Upper lobe of right lung (tissue), 1 donor: ENCODE data around the gene UBR4. TPM values are rescaled to one million over a fixed set of nuclear protein-coding genes. Genes with fewer than 3 reads are reported as not detected.
"Not testable (repeated sequence)": the region's sequence is repeated elsewhere in the genome, so short reads cannot be mapped to it uniquely, and the experiment has no call there.

Experiments used
- ATAC-seq: fragments of 200-7000 bp; cut with Tn5 transposase; one replicate; pipeline ENCODE4 v1.9.1; 2020; ENCODE audit warnings: mild to moderate bottlenecking, moderate library complexity
- DNase-seq: peaks from one replicate; pipeline ENCODE4 v3.0.0-alpha.2; 2020
- H3K27ac ChIP-seq: fragments of 200-600 bp; one replicate; pipeline ENCODE4 v1.8.0; 2022
- H3K27me3 ChIP-seq: fragments of 200-600 bp; one replicate; pipeline ENCODE4 v1.8.0; 2022; ENCODE audit warnings: mild to moderate bottlenecking
- H3K36me3 ChIP-seq: fragments of 200-600 bp; one replicate; pipeline ENCODE4 v1.8.0; 2022
- H3K4me1 ChIP-seq: fragments of 200-600 bp; one replicate; pipeline ENCODE4 v1.8.0; 2022
- H3K4me3 ChIP-seq: fragments of 200-600 bp; one replicate; pipeline ENCODE4 v1.8.0; 2022; ENCODE audit warnings: mild to moderate bottlenecking
- H3K9me3 ChIP-seq: fragments of 200-600 bp; one replicate; pipeline ENCODE4 v1.8.0; 2022
- intact Hi-C: fragments of 100-400 bp; cut with DNase I; formaldehyde crosslinking; loops from one replicate; pipeline ENCODE4 v1.11.0; 2022
- long read RNA-seq: library from polyadenylated mRNA; unstranded; transcript quantifications from one replicate; pipeline ENCODE4 v2.0.0, GENCODE V29; 2021
- total RNA-seq: library from RNA; stranded (reverse); fragmentation: NEBNext Ultra II Directional; extraction: Animal tissue kit (Norgen Biotek cat#: 25700); gene quantifications from one replicate; pipeline ENCODE4 v1.2.1, GENCODE V29; 2021
- TF ChIP-seq, protein P1 (sequence below): fragments of 200-600 bp; IDR thresholded peaks from one replicate; pipeline ENCODE4 v1.8.0; 2022; ENCODE audit warnings: antibody characterized with exemption
- donor health status: DM: no; HTN: yes; CAD: no; lungs with severe emphysema.

Gene UBR4
- total RNA-seq = 110 TPM
- long read RNA-seq, partial matches to known transcripts = 39 of 51 reads
- long read RNA-seq, other reads (novel, unspliced or antisense) = 8 of 51 reads

- Histone ChIP-seq H3K27ac (peak within 1 kb of the TSS; percentile 93), H3K4me1 (peaks cover 39% of the 10 kb centered on the region), H3K27me3 (no peaks in the 10 kb centered on the region), H3K9me3 (no peaks in the 10 kb centered on the region), H3K4me3 (peak within 1 kb of the TSS; percentile 90), H3K36me3 (peaks cover 17% of the 10 kb centered on the region)
- DNase-seq = peak; percentile 98
- peak; percentile 98 for ATAC-seq
- TF ChIP-seq, protein P1, sequence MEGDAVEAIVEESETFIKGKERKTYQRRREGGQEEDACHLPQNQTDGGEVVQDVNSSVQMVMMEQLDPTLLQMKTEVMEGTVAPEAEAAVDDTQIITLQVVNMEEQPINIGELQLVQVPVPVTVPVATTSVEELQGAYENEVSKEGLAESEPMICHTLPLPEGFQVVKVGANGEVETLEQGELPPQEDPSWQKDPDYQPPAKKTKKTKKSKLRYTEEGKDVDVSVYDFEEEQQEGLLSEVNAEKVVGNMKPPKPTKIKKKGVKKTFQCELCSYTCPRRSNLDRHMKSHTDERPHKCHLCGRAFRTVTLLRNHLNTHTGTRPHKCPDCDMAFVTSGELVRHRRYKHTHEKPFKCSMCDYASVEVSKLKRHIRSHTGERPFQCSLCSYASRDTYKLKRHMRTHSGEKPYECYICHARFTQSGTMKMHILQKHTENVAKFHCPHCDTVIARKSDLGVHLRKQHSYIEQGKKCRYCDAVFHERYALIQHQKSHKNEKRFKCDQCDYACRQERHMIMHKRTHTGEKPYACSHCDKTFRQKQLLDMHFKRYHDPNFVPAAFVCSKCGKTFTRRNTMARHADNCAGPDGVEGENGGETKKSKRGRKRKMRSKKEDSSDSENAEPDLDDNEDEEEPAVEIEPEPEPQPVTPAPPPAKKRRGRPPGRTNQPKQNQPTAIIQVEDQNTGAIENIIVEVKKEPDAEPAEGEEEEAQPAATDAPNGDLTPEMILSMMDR = no peak
- intact Hi-C loops = no loop called here
These were observed at the start of gene UBR4 for GRCh38 chr1:19209990-19210771. UBR4 (minus strand) TSS chr1:19210266; CDS start chr1:19210248, 18 bp downstream.

GRCh38 chr1:19258353-19258752 lies 48.3 kb upstream of the UBR4 start:
- H3K36me3 ChIP-seq = peaks cover 60% of the 10 kb centered on the region
- ATAC-seq (no peak), DNase-seq (no peak)
- H3K9me3 ChIP-seq = no peaks in the 10 kb centered on the region
- intact Hi-C loops = no loop called here
- H3K27ac ChIP-seq = no peak overlapping the region
- H3K27me3 ChIP-seq = no peaks in the 10 kb centered on the region
- H3K4me3 ChIP-seq = no peak overlapping the region
- H3K4me1 ChIP-seq = peaks cover 3% of the 10 kb centered on the region
- TF ChIP-seq, protein P1 = no peak

DNA sequence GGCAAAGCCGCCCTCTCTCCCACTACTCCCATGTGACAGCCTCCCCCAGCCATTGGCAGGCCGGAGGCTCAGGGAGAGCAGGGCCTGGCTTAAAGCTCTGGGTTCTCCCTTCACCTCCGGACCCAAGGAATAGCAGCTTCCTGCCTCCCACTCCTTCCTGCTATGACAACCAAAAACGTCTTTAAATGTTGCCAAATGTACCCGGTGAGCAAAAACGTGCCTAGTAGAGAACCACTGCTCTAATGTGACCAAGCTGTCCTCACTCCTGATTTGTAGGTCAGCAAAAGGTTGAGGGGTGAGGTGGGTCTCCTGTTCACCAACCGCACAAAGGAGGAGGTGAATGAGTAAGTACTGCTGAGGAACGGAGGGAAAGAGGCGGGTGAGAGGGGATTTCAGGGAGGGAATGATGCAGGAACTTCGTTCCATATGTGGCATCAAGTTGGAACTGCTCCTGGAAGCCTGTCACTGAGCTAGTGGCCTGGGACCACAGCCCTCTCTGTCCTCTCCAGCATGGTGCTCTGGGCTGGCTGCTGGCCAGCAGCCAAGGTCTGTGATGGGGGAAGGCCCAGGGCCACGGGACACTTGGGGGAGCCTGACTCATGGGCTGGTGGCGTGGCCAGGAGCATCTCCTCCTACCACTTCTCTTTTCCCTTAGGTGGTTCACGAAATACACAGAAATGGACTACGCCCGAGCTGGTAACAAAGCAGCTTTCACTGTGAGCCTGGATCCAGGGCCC lies 47.3 kb upstream of the UBR4 start:
- intact Hi-C loops = no loop called here
- peak; percentile 71 for ATAC-seq
- TF ChIP-seq, protein P1 = no peak

GRCh38 chr1:19256301-19256700 lies 46.2 kb upstream of the UBR4 start:
- H3K4me3 ChIP-seq, DNase-seq, ATAC-seq, H3K27me3 ChIP-seq, intact Hi-C loops, H3K27ac ChIP-seq, H3K9me3 ChIP-seq: not testable (repeated sequence)
- H3K4me1 ChIP-seq = peaks cover 17% of the 10 kb centered on the region
- peaks cover 60% of the 10 kb centered on the region for H3K36me3 ChIP-seq

More for the DNA sequence above, 47.3 kb upstream of the UBR4 start:
- no peak overlapping the region for H3K4me3 ChIP-seq
- no peaks in the 10 kb centered on the region for H3K9me3 ChIP-seq
- peaks cover 13% of the 10 kb centered on the region for H3K4me1 ChIP-seq
- no peaks in the 10 kb centered on the region for H3K27me3 ChIP-seq
- H3K27ac ChIP-seq = no peak overlapping the region
- peaks cover 60% of the 10 kb centered on the region for H3K36me3 ChIP-seq
- peak; percentile 79 for DNase-seq

- Histone ChIP-seq H3K27me3 (no peaks in the 10 kb centered on the region), H3K27ac (no peak overlapping the region), H3K4me1 (peaks cover 24% of the 10 kb centered on the region), H3K9me3 (no peaks in the 10 kb centered on the region), H3K36me3 (peaks cover 53% of the 10 kb centered on the region), H3K4me3 (no peak overlapping the region)
- TF ChIP-seq, protein P1 = no peak
- ATAC-seq = no peak
- intact Hi-C loops = no loop called here
- DNase-seq = no peak
These were observed 45.2 kb upstream of the UBR4 start for GRCh38 chr1:19255288-19255687.

DNA sequence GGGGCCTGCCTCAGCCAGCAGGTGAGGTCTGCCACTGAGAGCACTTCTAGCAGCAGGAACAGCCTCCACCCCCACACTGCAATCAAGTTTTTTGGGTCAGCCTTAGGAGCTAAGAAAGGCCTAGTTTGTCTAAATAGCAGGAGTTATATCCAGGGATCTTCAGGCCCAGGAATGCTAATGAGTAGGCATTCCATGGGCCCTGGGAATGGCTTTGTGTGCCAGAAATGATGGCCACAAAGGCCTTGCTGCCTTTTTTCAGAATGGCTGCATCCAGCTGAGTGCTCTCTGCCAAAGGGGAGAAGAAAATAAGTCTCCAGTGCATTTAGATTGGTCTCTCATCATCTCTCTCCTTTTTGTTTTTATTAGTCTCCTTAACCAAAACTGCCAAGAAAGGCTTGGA lies 44.4 kb upstream of the UBR4 start:
- TF ChIP-seq, protein P1 = no peak
- no peak for DNase-seq
- H3K27ac ChIP-seq = no peak overlapping the region
- no peaks in the 10 kb centered on the region for H3K9me3 ChIP-seq
- H3K27me3 ChIP-seq = no peaks in the 10 kb centered on the region
- peaks cover 29% of the 10 kb centered on the region for H3K4me1 ChIP-seq
- ATAC-seq = no peak
- H3K4me3 ChIP-seq = no peak overlapping the region
- intact Hi-C loops = no loop called here
- H3K36me3 ChIP-seq = peaks cover 45% of the 10 kb centered on the region
